Ramos (cell line): ENCODE measurements around the gene UGT1A8.
"Not testable (repeated sequence)": the region's sequence is repeated elsewhere in the genome, so short reads cannot be mapped to it uniquely, and the experiment has no call there.

Source experiments
- in situ Hi-C: fragments of 300-500 bp; cut with MboI; formaldehyde crosslinking; loops from one replicate; pipeline ENCODE4 v1.14.3; 2022; ENCODE audit warnings: low sequenced_read_pairs; ENCODE audit not compliant: unreplicated experiment

Gene UGT1A8

DNA sequence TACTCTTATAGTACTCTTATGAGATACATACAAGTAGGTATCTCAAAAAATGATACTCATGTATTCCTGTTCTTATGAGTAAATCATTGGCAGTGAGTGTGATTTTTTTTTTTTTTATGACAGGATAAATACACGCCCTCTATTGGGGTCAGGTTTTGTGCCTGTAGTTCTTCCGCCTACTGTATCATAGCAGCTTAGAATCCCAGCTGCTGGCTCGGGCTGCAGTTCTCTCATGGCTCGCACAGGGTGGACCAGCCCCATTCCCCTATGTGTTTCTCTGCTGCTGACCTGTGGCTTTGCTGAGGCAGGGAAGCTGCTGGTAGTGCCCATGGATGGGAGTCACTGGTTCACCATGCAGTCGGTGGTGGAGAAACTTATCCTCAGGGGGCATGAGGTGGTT, at the start of gene UGT1A8:
Gene UGT1A8, plus strand, starts transcription at position 158 of the 400 bp plus-strand sequence. Its CDS starts 75 bp downstream, at position 233.
- in situ Hi-C loops, result not testable (repeated sequence)

DNA sequence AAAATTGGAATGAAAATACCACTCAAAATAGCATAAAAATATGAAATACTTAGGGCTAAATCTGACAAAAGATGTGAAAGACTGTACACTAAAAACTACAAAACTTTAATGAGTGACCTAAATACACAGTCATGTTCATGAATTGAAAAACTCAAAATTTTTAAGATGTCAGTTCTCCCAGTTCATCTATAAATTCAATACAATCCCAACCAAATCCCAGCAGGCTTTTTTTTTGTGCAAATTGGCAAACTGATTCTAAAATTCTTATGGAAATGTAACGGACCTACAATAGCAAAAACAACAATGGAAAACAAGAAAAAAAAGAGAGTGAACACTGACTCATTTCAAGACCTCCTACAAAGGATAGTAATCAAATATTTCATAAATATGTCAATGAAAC, 46.4 kb upstream of the UGT1A8 start:
- in situ Hi-C loops, result no loop called here

DNA sequence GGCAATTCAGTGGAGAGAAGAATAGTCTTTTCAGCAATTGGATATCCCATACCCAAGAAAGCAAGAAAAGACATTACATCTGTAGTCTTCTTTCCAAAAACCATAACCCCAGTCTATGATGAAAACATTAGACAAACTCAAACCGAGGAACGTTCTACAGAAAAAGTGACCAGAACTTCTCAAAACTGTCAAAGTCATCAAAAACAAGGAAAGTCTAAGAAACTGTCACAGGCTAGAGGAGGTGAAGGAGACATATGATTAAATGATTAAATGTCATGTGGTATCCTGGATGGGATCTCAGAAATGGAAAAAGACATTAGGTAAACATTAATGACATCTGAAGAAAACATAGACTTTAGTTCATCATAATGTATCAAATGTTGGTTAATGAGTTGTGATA, 46.0 kb upstream of the UGT1A8 start:
- in situ Hi-C loops, result no loop called here

DNA sequence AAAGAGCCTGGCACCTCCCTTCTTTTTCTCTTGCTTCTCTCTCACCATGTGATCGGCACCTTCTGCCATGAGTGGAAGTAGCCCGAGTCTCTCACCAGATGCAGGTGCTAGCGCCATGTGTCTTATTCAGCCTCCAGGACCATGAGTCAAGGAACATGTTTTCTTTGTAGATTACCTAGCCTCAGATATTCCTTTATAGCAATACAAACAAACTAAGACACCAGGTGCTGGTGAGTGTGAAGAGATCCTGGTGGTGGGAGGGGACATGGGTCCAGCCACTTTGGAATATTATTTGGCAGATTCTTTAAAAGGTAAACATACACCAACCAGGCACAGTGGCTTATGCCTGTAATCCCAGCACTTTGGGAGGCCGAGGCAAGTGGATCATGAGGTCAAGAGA, 45.0 kb upstream of the UGT1A8 start:
- in situ Hi-C loops, result no loop called here

DNA sequence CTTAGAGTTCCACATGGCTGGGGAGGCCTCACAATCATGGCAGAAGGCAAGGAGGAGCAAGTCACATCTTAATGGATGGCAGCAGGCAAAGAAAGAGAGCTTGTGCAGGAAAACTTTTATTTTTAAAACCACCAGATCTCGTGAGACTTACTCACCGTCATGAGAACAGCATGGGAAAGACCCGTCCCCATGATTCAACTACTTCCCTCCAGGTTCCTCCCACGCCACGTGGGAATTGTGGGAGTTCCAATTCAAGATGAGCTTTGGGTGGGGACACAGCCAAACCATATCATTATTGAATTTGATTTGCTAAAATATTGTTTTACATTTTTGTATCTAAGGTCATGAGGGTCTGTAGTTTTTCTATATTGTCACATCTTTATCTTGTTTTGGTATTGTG, 40.1 kb upstream of the UGT1A8 start:
- in situ Hi-C loops, result not testable (repeated sequence)

DNA sequence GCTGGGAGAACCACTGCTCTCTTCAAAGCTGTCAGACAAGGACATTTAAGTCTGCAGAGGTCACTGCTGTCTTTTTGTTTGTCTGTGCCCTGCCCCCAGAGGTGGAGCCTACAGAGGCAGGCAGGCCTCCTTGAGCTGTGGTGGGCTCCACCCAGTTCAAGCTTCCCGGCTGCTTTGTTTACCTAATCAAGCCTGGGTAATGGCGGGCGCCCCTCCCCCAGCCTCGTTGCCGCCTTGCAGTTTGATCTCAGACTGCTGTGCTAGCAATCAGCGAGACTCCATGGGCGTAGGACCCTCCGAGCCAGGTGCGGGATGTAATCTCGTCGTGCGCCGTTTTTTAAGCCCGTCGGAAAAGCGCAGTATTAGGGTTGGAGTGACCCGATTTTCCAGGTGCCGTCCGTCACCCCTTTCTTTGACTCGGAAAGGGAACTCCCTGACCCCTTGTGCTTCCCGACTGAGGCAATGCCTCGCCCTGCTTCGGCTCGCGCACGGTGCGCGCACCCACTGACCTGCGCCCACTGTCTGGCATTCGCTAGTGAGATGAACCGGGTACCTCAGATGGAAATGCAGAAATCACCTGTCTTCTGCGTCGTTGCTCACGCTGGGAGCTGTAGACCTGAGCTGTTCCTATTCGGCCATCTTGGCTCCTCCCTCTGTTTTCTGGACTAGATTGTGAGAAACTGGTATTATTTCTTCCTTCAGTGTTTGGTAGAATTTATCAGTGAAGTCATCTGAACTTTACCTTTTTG, 34.0 kb upstream of the UGT1A8 start:
- in situ Hi-C loops, result not testable (repeated sequence)

DNA sequence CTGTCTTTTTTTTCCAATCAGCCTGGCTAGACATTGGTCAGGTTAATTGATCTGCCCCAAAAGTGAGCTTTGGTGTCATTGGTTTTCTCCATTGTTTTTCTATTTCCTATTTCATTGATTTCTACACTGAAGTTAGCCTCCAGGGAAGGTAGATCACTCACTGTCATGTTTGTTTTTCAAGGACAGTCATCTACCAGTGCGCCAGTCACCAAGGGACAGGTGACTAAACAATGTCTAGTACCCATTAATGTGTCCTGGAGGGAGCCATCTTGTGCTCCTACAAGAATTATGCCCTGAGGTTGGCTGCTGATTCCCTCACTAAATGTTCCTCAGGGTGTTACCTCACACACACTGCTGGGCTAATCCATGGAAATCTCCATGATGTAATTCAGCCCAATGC, 33.2 kb upstream of the UGT1A8 start:
- in situ Hi-C loops, result no loop called here

DNA sequence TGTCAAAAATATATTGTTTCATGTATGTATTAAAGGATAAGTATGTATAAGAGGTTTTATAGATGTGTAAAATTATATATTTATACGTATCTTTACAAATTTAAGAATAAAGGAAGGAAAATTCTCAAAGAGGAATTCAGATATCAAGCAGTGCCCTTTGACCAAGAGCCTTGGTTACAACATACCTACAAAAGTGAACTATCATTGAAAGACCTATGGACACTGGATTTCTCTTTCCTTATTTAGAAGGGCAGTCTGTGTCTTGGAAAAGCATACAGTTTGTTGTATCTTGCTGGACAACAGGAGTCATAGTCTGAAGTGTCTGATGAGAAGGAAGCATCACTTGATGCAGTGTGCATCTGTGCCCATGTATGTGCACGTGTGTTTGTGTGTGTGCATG, 29.0 kb upstream of the UGT1A8 start:
- in situ Hi-C loops, result no loop called here

DNA sequence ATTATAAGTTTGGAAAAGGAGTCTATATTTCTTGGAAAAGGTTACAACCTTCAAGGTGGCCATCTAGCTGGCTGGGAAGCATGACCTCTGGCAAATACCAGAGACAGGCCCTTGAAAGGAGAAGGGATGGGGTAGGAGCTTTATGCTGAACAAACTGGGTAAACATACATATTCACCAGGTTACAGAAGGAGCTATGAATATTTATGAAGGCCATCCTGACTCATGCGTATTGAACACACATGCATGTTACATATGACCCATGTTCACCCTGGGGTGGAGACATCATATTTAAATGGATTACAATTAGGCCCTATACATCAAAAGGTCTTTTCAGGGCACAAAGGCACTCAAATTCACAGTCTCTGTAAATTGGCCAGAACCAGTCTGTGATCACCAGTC, 24.7 kb upstream of the UGT1A8 start:
- in situ Hi-C loops, result not testable (repeated sequence)

DNA sequence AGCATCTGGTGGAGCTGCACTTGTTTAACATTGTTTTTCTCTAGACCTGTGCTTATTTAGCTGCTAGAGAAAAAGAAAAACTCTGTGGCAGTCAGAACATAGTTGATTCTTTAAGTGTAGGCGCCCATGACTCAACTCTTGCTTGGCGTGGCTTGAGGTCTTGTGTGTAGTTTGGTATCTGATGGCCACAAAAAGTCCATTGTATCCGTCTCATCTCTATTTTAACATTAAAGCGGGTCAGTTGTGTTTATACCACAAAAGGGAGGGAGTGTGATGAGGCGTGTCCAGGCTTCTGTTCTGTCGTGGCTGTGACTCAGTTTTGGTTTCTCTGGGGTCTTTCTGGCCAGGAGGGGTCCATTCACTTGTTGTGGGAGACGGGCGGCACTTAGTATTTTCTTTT, 24.2 kb upstream of the UGT1A8 start:
- in situ Hi-C loops, result no loop called here

DNA sequence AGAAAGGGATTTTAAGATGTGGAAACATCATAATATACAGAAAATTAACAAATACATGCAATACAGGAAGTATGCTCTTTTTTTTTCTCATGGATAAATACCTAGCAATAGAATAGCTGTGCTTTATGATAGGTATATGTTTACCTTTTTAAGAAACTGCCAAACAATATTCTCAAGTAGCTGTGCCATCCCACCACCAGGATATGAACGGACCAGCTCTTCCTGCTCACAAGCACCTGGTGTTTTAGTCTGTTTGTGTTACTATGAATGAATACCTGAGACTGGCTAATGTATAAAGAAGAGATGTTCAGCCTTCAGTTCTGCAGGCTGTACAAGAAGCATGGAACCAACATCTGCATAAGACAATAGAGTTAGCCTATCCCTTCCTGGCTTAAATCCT, 19.9 kb upstream of the UGT1A8 start:
- in situ Hi-C loops, result no loop called here

DNA sequence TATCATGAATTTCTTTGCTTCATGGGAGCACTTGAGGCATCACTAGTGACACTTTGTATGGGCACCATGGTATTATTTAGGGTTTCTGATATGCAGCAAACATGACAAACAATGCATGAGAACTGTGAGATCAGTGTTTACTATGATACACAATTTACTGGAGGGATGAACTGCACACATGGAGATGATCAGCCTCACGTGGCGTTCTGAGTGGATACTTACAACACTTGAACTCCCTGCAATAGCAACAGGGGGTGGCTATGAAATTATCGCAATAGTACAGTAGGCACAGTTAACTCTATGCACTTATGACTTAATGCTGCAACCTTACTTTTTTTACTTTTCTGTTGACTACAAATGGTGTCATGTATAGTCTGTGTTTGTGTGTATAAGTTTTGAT, 18.5 kb upstream of the UGT1A8 start:
- in situ Hi-C loops, result no loop called here

DNA sequence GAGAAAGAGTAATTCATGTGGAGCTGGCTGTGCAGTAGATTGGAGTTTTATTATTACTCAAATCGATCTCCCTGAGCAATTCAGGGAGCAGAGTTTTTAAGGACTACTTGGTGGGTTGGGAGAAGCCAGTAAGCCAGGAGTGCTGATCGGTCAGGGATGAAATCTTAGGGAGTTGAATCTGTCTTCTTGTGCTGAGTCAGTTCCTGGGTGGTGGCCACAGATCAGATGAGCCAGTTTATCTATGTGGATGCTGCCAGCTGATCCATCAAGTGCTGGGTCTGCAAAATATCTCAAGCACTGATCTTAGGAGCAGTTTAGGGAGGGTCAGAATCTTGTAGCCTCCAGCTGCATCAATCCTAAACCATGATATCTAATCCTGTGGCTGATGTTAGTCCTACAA, 17.0 kb upstream of the UGT1A8 start:
- in situ Hi-C loops, result no loop called here

DNA sequence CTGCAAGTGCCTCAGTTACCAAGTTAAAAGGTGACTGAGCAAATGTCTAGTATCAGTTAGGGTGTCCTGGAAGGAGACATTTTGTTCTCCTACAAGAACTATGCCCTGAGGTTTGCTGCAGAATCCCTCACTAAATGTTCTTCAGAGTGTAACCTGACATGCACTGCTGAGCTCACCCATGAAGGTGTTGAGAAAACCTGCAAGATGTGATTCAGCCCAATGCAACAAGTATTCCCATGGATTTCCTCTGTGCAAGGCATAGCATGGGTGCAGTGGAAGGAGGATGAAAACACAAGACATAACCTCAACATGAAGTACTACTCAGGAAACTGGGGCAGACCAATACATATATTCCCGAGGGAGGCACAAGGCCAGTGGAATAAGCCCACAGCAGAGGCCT, 15.4 kb upstream of the UGT1A8 start:
- in situ Hi-C loops, result no loop called here

DNA sequence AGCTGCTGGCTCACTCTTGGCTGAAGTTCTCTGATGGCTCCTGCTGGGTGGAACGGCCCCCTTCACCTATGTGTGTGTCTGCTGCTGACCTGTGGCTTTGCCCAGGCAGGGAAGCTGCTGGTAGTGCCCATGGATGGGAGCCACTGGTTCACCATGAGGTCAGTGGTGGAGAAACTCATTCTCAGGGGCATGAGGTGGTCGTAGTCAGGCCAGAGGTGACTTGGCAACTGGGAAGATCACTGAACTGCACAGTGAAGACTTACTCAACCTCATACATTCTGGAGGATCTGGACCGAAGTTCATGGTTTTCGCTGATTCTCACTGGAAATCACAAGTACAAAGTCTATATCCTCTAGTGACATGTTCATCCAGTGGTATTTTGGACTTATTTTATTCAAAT, 13.9 kb upstream of the UGT1A8 start:
- in situ Hi-C loops, result no loop called here

DNA sequence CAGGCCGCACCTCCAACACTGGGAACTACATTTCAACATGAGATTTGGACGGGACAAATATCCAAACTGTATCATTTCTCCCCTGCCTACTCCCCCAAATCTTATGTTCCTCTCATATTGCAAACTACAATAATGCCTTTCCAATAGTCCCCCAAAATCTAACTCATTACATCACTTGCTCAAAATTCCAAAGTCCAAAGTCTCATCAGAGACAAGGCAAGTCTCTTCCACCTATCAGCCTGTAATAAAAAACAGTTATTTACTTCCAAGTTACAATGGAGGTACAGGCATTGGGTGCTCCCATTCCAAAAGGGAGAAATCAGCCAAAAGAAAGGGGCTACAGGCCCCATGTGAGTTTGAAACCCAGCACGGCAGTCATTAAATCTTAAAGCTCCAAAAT, 12.6 kb upstream of the UGT1A8 start:
- in situ Hi-C loops, result no loop called here

DNA sequence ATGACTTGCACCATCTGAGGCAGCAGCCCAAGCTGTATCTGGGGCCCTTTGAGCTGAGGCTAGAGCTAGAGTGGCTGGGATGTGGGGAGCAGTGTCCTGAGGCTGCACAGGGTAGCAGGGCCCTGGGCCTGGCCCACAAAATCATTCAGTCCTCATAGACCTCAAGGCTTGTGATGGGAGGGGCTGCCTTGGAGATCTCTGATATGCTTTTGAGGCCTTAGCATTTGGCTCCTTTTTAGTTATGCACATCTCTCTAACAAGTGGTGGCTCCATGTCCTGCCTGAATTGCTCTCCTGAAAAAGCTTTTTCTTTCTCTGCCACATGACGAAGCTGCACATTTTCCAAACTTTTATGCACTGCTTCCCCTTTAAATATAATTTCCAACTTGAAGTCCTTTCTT, 11.8 kb upstream of the UGT1A8 start:
- in situ Hi-C loops, result no loop called here

DNA sequence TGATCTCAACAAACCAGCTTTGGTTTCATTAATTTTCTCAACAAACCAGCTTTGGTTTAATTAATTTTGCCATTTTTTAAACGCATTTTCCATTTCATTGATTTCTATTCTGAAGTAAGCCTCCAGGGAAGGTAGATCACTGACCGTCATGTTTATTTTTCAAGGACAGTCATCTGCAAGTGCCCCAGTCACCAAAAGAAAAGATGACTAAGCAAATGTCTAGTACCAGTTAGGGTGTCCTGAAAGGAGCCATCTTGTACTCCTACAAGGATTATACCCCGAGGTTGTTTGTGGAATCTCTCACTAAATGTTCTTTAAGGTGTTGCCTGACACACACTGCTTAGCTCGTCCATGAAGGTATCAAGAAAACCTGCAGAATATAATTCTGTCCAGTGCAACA, 6.1 kb upstream of the UGT1A8 start:
- in situ Hi-C loops, result no loop called here

DNA sequence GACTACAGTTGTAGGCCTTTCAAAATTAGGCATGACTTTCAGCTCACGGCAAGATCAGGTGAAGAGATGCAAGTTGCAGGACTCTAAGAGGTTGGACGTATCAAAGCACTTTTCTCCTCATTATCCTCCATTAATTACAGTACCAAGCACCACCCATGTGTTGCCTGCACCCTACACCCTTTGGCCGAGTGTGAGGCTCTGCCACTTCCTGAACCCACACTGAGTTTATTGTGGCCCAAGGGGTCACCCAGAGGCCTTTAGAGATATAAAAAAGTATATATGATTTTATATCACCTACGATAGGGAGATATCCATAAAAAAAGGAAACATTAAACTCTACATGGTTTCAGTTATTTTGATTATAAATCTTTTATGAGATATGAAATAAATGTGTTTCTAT, 2.8 kb downstream of the UGT1A8 start:
- in situ Hi-C loops, result no loop called here

DNA sequence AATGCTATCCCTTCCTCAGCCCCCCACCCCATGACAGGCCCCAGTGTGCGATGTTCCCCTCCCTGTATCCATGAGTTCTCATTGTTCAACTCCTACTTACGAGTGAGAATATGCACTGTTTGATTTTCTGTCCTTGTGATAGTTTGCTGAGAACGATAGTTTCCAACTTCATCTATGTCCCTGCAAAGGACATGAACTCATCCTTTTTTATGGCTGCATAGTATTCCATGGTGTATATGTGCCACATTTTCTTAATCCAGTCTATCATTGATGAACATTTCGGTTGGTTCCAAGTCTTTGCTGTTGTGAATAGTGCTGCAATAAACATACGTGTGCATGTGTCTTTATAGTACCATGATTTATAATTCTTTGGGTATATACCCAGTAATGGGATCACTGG, 4.4 kb downstream of the UGT1A8 start:
- in situ Hi-C loops, result not testable (repeated sequence)

DNA sequence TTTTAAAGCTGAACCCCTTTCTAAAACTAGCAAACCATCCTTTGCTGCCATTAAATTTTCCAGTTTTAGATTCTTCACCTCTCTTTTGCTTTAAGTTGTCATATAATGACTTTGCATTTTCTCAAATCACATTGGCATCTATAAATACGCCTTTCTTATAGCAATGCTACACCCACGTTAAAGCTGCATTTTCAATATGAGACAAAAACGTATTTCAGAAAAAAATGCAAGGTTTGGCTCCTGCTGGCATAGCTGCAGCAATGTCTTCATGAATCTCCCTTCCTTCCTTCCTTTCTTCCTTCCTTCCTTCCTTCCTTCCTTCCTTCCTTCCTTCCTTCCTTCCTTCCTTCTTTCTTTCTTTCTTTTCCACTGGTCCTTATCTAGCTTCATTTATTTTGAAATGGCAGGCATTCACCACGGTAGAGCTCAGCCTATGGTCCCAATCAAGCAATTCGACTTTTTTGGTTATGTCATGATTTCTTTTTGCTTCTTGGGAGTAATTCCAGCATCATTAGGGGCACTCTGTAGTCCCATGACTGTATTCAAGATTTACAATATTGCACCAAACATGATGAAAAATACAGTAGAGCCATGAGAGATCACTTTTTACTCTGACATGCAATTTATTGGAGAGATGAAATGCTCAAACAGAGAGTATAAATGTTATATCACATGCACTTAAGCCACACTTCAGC, 10.0 kb downstream of the UGT1A8 start:
- in situ Hi-C loops, result no loop called here

DNA sequence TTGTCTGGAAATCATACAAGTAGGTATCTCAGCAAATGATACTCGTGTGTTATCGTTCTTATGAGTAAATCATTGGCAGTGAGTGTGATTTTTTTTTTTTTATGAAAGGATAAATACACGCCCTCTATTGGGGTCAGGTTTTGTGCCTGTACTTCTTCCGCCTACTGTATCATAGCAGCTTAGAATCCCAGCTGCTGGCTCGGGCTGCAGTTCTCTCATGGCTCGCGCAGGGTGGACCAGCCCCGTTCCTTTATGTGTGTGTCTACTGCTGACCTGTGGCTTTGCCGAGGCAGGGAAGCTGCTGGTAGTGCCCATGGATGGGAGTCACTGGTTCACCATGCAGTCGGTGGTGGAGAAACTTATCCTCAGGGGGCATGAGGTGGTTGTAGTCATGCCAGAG, 18.9 kb downstream of the UGT1A8 start, which contains the start of gene UGT1A10:
Gene UGT1A10, plus strand, starts transcription at position 143 of the 400 bp plus-strand sequence. Its CDS starts 75 bp downstream, at position 218.
- in situ Hi-C loops, result not testable (repeated sequence)
